Chondrocyte (in vitro differentiated cells): ENCODE results near the gene NCAM1. TPM values are rescaled to one million over a fixed set of nuclear protein-coding genes. Genes with fewer than 3 reads are reported as not detected.

Source experiments
- DNase-seq: peaks from one replicate; pipeline ENCODE4 v3.0.0; 2021; ENCODE audit warnings: mixed read lengths, low spot score
- H3K27ac Mint-ChIP-seq: one replicate; pipeline ENCODE4 v1.8.0; 2021; ENCODE audit warnings: mild to moderate bottlenecking, moderate library complexity, mixed read lengths; ENCODE audit not compliant: unreplicated experiment
- H3K27me3 Mint-ChIP-seq: 2 replicates; pipeline ENCODE4 v1.8.0; 2021; ENCODE audit warnings: low read depth, mixed read lengths
- H3K36me3 Mint-ChIP-seq: 2 replicates; pipeline ENCODE4 v1.8.0; 2021; ENCODE audit warnings: low read depth, mixed read lengths
- H3K4me1 Mint-ChIP-seq: 2 replicates; pipeline ENCODE4 v1.8.0; 2021; ENCODE audit warnings: low read depth, mild to moderate bottlenecking, mixed read lengths
- H3K4me3 Mint-ChIP-seq: one replicate; pipeline ENCODE4 v1.8.0; 2021; ENCODE audit warnings: mild to moderate bottlenecking, moderate library complexity, mixed read lengths; ENCODE audit not compliant: unreplicated experiment
- H3K9me3 Mint-ChIP-seq: 2 replicates; pipeline ENCODE4 v1.8.0; 2021; ENCODE audit warnings: low read depth, mixed read lengths
- CTCF ChIP-seq: fragments of 200-600 bp; sonication (generic); IDR thresholded peaks from 2 replicates; pipeline ENCODE4 v1.5.0; 2021; ENCODE audit warnings: antibody characterized with exemption, mild to moderate bottlenecking, moderate library complexity
- total RNA-seq: library from RNA; stranded (reverse); gene quantifications from 3 replicates; pipeline ENCODE4 v1.2.1, GENCODE V29; 2021

Gene NCAM1
- total RNA-seq, 1 donor from 2014 or later, result 3.9 TPM

DNA sequence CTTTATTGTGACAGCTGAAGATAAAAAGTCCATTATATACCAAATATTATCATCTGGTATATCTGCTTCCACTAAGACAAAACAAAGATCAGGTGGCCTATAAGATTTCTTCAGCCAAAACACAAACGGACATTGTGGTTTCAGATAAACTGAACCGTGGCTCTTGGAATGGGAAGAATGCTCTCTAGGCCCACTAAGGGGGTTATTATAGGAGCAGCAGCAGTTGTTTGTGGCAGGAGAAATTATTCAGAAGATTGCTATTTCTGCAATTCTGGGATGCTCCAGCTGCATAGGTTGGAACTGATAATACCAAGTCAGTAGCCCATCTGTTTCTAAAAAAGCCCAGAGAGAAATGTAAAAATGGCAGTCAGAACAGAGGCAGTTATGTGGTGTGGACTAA lies 145.3 kb downstream of the NCAM1 start:
- H3K4me1 Mint-ChIP-seq, result peaks cover 12% of the 10 kb centered on the region
- H3K9me3 Mint-ChIP-seq, result no peaks in the 10 kb centered on the region
- no peaks in the 10 kb centered on the region for H3K36me3 Mint-ChIP-seq
- no peak for TF ChIP-seq CTCF
- no peak for DNase-seq
- H3K27me3 Mint-ChIP-seq, result no peaks in the 10 kb centered on the region
- no peak overlapping the region for H3K27ac Mint-ChIP-seq
- no peak overlapping the region for H3K4me3 Mint-ChIP-seq

DNA sequence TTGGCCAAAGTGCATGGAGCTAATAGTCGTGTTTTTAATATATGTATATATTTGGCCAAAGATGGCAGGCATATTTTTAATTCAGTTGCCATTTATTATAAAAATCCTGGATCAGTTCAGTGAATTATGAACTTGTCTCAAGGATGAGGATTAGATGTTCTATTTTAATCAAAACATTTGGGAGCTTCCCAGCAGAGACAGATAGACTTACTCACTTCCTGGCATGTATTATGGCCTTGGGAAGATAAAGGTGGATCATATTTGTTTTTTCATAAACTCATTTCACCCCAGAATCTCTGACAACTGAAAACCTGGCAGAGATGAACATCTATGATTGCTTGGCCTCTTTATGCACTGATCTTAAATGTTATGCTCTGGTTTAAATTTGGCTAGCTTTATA lies 148.8 kb downstream of the NCAM1 start:
- no peak for TF ChIP-seq CTCF
- no peaks in the 10 kb centered on the region for H3K36me3 Mint-ChIP-seq
- peaks cover 15% of the 10 kb centered on the region for H3K4me1 Mint-ChIP-seq
- H3K4me3 Mint-ChIP-seq, result no peak overlapping the region
- no peaks in the 10 kb centered on the region for H3K27me3 Mint-ChIP-seq
- H3K27ac Mint-ChIP-seq, result no peak overlapping the region
- DNase-seq, result no peak
- H3K9me3 Mint-ChIP-seq, result no peaks in the 10 kb centered on the region

DNA sequence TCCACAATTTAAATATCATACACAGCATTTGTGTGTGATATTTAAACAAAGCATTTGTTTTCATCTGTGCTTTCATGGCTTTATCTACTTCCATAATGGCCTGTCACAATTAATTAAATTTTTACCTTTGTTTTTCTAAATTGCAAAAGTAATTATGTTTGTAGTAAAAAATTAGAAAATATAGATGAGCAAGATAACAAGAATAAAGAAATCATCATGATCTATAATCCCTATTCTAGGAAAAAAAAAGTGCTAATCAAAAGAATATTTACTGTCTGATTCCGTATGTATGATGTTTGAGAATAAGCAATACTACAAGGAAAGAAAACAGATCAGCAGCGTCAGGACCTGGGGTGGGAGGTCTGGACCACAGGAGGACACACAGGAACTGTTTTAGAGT lies 149.9 kb downstream of the NCAM1 start:
- Mint-ChIP-seq H3K27me3 (no peaks in the 10 kb centered on the region), H3K27ac (no peak overlapping the region), H3K4me3 (no peak overlapping the region), H3K36me3 (no peaks in the 10 kb centered on the region), H3K4me1 (peaks cover 11% of the 10 kb centered on the region), H3K9me3 (no peaks in the 10 kb centered on the region)
- TF ChIP-seq CTCF, result no peak
- DNase-seq, result no peak

GRCh38 chr11:113112307-113112706 lies 151.1 kb downstream of the NCAM1 start:
- H3K36me3 Mint-ChIP-seq, result no peaks in the 10 kb centered on the region
- DNase-seq, result no peak
- no peak overlapping the region for H3K27ac Mint-ChIP-seq
- no peak overlapping the region for H3K4me3 Mint-ChIP-seq
- no peak for TF ChIP-seq CTCF
- H3K9me3 Mint-ChIP-seq, result no peaks in the 10 kb centered on the region
- peaks cover 3% of the 10 kb centered on the region for H3K4me1 Mint-ChIP-seq
- H3K27me3 Mint-ChIP-seq, result no peaks in the 10 kb centered on the region

- no peak for DNase-seq
- Mint-ChIP-seq H3K36me3 (no peaks in the 10 kb centered on the region), H3K4me1 (peaks cover 6% of the 10 kb centered on the region), H3K27ac (no peak overlapping the region), H3K9me3 (no peaks in the 10 kb centered on the region), H3K27me3 (no peaks in the 10 kb centered on the region), H3K4me3 (no peak overlapping the region)
- peak; percentile 88 for TF ChIP-seq CTCF
Observed at GRCh38 chr11:113113801-113114704, 152.8 kb downstream of the NCAM1 start.
